ENCODE measurements around the gene IGF2R.
A peak's percentile ranks its signal among the peaks of the same experiment; 100 is the strongest.
"Not testable (repeated sequence)": the region's sequence is repeated elsewhere in the genome, so short reads cannot be mapped to it uniquely, and the experiment has no call there.

Gene IGF2R, protein sequence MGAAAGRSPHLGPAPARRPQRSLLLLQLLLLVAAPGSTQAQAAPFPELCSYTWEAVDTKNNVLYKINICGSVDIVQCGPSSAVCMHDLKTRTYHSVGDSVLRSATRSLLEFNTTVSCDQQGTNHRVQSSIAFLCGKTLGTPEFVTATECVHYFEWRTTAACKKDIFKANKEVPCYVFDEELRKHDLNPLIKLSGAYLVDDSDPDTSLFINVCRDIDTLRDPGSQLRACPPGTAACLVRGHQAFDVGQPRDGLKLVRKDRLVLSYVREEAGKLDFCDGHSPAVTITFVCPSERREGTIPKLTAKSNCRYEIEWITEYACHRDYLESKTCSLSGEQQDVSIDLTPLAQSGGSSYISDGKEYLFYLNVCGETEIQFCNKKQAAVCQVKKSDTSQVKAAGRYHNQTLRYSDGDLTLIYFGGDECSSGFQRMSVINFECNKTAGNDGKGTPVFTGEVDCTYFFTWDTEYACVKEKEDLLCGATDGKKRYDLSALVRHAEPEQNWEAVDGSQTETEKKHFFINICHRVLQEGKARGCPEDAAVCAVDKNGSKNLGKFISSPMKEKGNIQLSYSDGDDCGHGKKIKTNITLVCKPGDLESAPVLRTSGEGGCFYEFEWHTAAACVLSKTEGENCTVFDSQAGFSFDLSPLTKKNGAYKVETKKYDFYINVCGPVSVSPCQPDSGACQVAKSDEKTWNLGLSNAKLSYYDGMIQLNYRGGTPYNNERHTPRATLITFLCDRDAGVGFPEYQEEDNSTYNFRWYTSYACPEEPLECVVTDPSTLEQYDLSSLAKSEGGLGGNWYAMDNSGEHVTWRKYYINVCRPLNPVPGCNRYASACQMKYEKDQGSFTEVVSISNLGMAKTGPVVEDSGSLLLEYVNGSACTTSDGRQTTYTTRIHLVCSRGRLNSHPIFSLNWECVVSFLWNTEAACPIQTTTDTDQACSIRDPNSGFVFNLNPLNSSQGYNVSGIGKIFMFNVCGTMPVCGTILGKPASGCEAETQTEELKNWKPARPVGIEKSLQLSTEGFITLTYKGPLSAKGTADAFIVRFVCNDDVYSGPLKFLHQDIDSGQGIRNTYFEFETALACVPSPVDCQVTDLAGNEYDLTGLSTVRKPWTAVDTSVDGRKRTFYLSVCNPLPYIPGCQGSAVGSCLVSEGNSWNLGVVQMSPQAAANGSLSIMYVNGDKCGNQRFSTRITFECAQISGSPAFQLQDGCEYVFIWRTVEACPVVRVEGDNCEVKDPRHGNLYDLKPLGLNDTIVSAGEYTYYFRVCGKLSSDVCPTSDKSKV (N-terminal part only)

DNA sequence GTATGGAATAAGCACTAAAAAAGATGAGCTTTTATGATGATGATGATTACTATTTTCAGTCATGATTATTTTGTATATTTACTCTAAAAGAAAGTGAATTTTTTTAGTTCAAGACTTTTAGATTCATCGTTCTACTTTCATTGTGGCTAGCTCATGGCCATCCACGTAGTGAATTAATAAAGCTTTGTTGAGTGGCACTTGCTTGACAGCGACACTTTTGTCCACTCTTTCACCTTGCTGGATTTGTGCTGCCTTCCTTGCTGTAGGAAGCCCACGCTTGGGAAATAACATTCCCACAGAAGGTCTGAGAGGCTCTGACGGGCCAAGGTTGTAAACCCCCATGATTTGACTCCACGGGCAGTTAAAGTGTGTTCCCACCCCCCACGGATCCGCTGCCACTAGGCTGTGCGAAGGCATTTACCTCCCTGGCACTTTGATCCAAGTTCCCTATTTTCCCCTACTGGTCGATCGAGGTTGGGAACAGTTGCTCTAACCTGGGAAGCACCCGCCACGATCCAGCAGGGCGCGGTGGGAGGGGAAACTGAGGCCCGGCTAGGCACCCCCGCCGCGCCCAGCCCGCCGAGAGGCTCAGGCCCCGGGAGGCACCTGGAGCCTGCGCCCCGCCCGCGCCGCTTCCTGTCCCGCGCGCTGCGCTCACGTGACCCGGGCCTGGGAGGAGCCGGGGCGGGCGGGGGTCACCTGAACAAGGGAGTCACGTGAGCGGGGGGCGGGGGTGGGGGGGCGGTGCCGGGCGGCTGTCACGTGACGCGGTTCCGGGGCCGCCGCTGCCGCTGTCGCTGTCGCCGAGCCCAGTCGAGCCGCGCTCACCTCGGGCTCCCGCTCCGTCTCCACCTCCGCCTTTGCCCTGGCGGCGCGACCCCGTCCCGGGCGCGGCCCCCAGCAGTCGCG lies at the start of gene IGF2R:
TSS of gene IGF2R (plus strand) at position 788 of the 909 bp plus-strand sequence. CDS start 165 bp downstream, outside the sequence.
- peak; percentile 90 for DNase-seq

DNA sequence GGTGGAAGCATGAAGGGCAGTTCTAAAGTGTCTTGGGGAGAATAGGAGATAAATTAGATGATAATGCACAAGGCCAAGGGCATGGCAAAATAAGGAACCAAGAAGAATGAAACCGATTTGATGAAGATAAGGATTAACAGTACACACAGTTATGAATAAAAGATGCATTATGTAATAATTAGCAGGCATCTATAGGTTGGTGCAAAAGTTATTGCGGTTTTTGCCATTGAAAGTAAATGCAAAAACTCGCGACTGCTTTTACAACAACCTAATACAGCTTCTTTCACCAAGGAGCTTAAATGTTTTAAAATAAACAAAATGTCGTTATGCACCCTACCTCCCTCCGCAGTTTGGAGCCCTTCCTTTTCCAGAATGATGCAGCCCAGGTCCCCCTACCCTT lies 49.1 kb upstream of the IGF2R start:
- no peak for DNase-seq

DNA sequence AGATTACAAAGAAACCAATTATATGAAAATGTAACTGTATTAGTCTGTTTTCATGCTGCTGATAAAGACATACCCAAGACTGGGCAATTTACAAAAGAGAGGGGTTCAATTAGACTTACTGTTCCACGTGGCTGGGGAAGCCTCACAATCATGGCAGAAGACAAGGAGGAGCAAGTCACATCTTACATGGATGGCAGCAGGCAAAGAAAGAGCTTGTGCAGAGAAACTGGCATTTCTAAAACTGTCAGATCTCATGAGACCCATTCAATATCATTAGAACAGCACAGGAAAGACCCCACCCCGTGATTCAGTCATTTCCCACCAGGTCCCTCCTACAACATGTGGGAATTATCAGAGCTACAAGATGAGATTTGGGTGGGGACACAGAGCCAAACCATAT lies 44.7 kb upstream of the IGF2R start:
- DNase-seq, result not testable (repeated sequence)

DNA sequence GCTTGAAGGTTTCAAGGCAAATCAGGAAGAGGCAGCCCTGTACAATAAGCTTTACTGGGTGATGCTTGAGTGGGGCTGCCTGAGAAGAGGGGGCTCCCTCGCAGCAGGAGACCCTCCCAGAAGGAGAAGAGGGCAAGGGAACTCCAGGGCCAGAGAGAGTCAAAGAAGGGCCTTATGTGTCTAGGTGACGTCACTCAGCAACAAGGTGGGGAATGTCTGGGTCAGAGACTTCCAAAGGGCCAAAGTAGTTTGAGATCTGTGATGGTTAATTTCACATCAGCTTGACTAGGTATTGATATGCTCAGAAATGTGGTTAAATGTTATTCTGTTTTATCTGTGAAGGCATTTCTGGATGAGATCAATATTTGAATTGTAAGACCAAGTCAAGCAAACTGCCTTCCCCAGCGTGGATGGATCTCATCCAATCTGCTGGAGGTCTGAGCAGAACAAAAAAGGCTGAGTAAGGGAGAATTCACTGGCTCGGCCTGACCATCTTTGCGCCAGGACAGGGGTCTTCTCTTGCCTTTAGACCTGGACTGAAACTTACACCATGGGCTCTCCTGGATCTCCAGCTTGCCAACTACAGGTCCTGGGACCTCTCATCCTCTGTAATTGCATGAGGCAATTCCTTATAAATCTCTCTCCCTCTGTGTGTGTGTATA lies 42.2 kb upstream of the IGF2R start:
- no peak for DNase-seq

DNA sequence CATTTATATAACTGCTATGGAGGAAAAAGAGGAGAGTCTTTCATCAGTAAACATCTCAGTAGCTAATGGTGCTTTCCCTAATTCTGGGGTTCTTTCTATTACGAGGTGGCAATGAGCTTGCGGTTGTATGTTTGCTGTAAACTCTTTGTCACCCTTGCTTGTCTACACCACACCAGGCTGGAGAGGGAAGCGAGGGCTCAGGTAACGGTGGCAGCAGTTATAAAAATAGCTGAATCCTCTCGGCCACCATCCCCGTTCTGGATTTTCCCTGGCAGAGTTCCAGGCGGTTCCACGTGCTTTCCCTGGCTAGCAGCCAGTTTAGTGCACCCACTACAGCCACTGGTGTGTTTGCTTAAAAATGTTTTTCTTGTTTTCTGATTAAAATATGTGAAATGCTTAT lies 39.1 kb upstream of the IGF2R start:
- no peak for DNase-seq

DNA sequence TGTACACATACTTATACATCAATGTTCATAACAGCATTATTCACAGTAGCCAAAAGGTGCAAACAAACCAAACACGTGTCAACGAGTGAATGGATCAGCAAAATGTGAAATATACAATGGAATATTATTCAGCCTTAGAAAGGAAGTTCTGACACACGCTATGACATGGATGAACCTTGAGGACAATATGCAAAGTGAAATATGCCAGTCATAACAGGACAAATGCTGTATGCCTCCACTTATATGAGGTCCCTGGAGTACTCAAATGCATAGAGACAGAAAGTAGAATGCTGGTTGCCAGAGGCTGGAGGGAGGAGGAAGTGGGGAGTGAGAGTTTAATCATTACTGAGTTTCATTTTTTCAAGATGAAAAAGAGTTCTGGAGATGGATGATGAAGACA lies 37.8 kb upstream of the IGF2R start:
- no peak for DNase-seq

DNA sequence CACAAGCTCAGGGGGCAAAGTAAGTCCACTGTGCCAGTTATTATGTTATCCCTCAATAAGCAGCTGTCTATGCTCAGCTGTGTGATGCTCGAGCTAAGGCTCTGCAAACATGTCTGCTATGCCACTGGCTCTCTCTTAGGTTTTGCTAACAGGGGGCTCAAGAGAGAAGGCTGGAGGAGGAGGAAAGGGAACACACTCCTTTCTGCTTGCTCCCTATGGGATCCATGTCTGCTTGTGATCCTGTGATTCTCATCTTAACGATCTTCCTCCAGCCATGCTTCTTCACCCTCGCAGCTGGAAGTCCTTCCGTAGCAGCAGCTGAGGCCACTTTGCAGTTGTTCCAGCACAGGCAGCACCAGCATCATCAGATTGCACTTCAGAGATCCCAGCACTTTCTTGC lies 37.0 kb upstream of the IGF2R start:
- no peak for DNase-seq

DNA sequence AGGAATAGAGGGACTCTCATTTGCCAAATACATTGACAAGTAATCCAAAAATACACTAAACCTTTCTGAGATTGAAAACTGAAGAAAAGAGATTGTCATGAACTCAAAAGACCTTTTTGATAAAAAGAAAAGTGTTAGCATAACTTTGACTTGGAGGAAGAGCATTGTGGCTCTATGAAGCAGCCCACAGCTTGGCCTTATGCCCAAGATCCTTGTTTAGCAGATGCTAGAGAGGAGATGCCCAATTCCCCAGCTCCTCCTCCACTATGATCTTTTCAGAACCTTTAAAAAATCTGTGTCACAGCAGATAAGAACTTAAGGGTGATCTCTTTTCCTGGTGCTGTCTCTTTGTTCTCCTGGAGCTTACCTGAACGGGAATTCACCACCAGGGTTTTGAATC lies 35.8 kb upstream of the IGF2R start:
- no peak for DNase-seq

DNA sequence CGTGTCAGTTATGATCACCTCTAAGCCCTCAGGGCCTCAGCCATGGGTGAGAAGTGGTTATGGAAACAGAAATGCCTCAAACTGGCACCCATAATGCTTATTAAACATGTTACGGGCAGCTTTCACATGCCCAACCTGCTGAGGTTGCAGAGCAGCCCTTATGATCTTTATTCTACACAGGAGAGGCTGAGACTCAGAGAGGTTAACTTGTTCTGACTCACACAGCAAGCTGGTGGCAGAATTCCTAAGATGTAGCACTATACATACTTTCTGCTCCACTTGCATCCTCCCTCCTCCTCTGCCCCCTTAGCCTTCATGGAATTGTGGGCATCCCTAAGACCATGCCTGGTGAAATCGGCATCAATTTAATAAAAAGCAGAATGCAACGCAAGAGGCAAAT lies 34.7 kb upstream of the IGF2R start:
- DNase-seq, result no peak

DNA sequence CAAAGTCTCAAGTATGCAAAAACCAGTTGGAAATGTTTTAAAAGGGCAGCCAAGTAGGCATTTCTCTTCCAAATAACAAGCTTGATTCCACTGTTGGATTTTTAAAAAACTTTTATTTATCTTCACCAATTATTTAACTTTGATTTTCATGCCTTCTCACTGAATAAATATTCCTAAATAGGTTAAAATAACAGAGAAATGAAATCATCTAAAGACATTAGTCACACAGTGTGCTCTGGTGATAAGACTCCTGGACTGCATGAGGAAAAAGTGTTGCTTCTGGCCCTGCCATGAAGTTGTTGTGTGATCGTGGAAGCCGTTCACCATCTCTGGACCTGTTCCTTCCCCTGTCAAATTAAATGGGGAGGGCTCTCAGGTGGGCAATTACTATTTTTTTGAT lies 33.8 kb upstream of the IGF2R start:
- no peak for DNase-seq

DNA sequence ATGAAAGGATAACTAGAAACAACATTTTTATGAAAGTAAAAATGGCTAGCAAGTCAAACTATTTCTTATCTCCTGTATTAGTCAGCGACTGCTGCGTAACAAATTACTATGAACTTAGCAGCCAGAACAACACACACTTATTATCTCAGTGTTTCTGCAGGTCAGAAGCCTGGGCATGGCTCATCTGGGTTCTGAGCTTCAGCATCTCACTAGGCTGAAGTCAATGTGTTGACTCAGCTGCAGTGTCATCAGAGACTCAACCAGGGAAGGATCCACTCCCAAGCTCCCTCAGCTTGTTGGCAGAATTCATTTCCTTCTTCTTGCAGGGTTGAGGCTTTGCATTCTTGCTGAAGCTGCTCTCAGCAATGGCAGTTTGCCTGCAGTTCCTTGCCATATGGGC lies 33.2 kb upstream of the IGF2R start:
- no peak for DNase-seq

DNA sequence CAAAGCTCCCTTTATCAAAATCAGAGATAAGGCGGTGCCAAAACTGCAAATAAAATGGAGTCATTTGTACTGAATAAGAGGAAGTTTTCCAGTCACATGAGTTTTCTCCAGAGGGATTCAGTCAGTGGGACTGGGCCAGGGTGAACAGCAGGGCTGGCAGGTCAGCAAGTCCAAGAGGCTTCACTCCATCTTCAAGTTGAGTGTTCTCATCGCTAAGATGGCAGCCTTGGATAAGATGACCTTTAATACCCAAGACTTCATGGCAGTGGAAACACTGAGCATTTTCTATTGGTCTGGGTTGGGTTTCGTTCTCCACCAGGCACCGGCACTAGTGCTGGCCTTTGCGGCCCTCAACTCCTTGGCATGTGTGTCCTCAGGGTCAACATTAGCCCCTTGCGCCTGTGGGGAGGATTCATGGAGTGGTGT lies 29.3 kb upstream of the IGF2R start:
- no peak for DNase-seq

DNA sequence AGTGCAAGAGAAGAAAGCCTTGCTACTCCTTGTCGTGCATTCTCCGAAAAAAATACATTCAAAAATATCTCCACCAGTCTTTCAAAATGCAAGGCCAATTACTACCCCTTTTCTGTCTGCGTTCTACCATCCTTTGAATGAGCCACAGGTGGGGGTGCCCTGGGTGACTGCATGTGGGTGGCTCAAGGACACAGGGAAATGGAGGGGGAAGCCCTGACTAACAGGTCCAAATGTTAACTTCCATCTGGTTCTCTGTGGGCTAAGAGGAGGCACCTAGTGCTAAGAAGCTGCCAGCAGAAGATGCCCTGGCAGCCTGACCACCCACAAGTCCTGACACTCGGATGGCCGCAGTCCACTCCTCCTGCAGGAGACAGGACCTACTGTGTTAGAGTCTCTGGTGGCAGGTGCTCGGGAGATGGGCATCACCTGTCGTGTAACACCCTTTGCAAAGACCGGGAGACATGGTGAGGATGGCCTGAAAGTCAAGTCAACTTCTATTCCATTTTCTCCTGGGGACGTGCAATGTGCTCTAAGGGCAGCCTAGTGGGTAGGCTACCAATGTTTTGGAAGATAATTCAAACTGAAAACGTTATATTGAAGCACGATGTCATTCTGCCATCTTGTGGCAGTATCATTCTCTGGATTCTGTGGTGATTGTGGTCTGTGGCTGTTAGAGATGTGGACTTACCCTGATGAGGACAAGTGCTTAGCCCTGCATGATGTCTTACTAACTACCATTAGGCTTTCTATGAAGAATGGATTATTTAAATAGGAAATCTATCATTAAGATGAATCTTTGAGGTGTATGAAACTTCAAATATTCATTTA lies 27.4 kb upstream of the IGF2R start:
- DNase-seq, result no peak

DNA sequence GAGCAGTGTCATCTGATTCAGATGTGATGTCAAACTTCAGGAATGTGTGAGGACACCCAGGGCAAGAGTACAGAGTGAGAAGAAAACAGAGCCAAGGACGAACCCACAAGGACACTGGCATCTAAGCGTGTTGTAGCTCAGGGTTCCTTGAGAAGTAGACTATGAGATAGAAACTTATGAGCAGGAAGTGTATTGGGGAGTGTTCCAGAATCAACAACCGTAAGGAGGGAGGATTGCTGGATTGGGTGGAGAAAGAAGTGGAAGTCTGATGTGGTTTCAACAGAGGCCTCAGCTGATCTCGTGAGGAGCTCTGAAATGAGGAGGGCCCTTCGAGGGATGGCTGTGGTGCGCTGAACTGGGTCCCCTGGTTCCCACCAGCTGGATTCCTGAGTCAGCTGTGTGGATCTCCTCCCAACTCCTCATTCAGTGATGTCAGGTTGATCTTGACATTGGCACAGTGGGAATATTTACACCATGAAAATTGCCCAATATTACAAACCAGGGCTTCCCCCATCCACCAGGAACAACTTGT lies 25.7 kb upstream of the IGF2R start:
- DNase-seq, result no peak

DNA sequence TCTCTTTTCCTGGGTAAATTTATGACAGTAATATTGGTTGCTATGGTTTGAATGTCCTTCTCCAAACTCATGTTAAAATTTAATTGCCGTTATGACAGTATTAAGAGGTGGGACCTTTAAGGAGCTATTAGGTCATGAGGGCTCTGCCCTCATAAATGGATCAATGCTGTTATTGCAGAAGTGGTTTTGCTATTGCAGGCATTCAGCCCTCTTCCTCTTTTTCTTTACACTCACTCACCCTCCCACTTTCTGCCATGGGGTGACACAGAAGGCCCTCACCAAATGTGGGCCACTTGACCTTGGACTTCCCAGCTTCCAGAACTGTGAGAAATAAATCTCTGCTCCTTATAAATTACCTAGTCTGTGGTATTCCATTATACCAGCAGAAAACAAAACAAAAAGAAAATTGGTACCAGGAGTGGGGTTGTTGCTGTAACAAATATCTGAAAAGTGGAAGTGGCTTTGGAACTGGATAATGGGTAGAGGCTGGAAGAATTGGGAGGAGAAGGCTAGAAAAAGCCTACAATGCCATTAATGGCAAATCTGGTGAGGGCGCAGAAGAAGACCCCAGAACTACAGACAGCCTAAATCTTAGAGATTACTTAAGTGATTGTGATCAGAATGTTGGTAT lies 24.8 kb upstream of the IGF2R start:
- DNase-seq, result no peak

DNA sequence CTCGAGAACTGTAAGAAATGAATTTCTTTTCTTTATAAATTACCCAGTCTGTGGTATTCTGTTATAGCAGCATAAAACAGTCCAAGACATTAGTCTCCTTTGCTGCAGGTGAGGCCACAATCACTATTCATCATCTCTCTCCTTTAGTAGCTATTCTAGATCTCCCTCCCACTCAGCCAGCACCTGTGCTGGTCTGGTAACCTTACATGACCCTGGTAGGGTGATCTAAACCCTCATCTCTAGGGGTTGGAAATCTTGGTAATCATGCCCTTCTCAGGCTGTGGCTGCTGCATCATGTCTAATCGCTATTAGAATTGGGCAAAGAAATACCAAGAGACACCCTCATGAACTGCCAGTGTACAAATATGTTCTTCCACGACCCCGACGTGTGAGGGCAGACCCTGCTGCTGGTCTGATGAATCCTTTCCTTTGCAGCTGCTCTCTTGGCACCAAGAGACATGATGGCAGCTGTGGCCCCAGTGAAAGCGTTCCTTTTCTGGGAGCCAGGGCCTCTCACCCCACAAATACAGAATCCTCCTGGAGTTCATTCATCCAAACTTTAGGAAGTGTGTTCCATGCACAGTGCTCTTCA lies 23.0 kb upstream of the IGF2R start:
- no peak for DNase-seq

DNA sequence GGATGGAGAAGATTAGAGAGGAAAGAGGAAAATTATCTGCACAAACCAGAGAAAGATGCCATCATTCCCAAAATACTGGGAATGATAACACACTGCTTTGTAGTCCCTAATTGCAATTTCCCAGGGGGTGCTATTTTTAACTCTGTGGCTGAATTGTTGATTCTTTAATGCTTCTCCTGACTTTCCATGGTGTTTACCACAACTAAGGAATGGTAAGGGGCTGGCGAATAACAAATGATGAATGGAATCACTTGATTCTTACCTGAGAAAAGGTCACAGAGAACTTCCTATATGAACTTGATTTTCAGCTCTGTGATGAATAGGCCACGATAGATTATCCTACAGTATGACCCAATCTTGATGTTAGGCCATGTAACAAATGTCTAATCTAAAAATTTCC lies 22.0 kb upstream of the IGF2R start:
- DNase-seq, result no peak

DNA sequence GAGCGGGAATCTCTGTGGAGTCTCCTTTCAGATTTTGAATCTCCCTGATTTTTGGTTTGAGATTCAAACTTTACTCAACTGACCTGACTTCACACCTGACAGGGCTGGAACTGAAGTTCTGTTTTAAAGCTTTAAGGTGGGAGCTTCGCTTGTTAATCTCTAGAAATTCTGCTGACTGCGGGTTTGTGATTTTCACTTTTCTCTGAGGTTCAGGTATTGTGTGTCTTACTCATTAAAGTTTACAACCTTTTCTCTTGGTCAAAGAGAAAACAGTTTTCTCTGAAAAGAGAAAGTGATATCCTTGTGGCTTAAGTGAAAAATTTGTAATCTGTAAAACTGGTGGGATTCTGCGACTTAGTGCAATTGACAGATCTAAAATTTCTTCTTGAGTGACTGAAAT lies 20.7 kb upstream of the IGF2R start:
- DNase-seq, result no peak

DNA sequence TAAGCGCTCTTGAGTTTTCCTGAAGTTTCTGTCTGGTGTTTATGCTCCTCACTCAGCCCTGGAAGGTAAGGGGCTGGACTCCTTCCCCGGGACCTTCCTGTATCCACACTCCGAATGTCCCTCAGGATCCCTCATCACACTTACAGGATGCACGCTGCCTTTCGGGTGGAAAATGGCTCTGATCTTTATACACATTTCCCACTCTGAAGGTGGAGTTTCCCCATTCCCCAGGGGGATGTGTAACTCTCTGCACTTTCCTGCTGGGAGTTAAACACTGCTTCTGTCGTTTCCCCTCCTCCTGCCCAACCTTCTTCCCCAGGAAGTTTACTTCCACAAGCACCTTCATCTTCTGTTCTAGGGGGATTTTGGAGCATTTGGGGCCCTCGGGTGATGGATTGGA lies 17.1 kb upstream of the IGF2R start:
- DNase-seq, result no peak
